ENCODE measurements around the gene PIK3CG.

GRCh38 chr7:106824458-106824857 is 40.6 kb upstream of the PIK3CG start:
- TF ChIP-seq CTCF (IDR thresholded peaks at IDR 0.05): no peak
- no peak for TF ChIP-seq POLR2A (IDR thresholded peaks at IDR 0.05)
